ENCODE data around the gene KCNJ4.

DNA sequence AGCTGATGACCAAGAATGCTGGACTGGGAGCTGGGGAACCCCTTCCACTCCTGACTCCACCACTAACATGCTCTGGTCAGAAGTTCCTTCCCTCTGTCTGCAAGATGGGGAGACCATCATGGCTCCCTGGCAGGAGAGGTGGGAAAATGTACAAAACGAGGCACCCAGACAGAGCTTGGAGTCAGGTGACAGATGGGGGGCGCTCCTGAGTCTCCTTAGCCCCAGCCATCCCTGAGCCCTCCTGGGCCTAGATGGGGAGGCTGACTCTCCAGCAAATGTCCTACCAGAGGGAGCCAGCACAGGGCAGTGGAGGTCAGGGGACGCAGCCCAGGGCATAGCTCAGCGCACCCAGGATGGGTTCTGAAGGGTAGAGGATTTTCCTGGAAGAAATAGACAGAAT, 20.0 kb downstream of the KCNJ4 start:
- TF ChIP-seq, protein P1, sequence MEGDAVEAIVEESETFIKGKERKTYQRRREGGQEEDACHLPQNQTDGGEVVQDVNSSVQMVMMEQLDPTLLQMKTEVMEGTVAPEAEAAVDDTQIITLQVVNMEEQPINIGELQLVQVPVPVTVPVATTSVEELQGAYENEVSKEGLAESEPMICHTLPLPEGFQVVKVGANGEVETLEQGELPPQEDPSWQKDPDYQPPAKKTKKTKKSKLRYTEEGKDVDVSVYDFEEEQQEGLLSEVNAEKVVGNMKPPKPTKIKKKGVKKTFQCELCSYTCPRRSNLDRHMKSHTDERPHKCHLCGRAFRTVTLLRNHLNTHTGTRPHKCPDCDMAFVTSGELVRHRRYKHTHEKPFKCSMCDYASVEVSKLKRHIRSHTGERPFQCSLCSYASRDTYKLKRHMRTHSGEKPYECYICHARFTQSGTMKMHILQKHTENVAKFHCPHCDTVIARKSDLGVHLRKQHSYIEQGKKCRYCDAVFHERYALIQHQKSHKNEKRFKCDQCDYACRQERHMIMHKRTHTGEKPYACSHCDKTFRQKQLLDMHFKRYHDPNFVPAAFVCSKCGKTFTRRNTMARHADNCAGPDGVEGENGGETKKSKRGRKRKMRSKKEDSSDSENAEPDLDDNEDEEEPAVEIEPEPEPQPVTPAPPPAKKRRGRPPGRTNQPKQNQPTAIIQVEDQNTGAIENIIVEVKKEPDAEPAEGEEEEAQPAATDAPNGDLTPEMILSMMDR (IDR thresholded peaks at IDR 0.05), result no peak
- no peak for TF ChIP-seq EP300 (IDR thresholded peaks at IDR 0.05)
